Hematopoietic multipotent progenitor cell treated with erythropoietin and hydrocortisone succinate and interleukin-3 and kit ligand, for 15 days (in vitro differentiated cells): ENCODE results near the gene ODAD2.
"Not testable (repeated sequence)": the region's sequence is repeated elsewhere in the genome, so short reads cannot be mapped to it uniquely, and the experiment has no call there.

ENCODE experiments used
- DNase-seq: peaks from one replicate; pipeline ENCODE4 v3.0.0-alpha.2; 2015; ENCODE audit warnings: low spot score

Gene ODAD2

GRCh38 chr10:27969931-27970330, 28.9 kb downstream of the ODAD2 start:
- not testable (repeated sequence) for DNase-seq

GRCh38 chr10:27959093-27959715, 39.7 kb downstream of the ODAD2 start:
- DNase-seq, result no peak

GRCh38 chr10:27958383-27958782, 40.5 kb downstream of the ODAD2 start:
- not testable (repeated sequence) for DNase-seq

- no peak for DNase-seq
Observed at GRCh38 chr10:27950242-27950564, 48.7 kb downstream of the ODAD2 start.

GRCh38 chr10:27949528-27950241, 49.2 kb downstream of the ODAD2 start:
- DNase-seq, result no peak

- no peak for DNase-seq
Observed at GRCh38 chr10:27948186-27948585, 50.7 kb downstream of the ODAD2 start.

- DNase-seq, result no peak
Observed at GRCh38 chr10:27947540-27947939, 51.3 kb downstream of the ODAD2 start.

- DNase-seq, result no peak
Observed at GRCh38 chr10:27944005-27944404, 54.9 kb downstream of the ODAD2 start.

GRCh38 chr10:27914888-27915287, 84.0 kb downstream of the ODAD2 start:
- DNase-seq, result no peak

DNA sequence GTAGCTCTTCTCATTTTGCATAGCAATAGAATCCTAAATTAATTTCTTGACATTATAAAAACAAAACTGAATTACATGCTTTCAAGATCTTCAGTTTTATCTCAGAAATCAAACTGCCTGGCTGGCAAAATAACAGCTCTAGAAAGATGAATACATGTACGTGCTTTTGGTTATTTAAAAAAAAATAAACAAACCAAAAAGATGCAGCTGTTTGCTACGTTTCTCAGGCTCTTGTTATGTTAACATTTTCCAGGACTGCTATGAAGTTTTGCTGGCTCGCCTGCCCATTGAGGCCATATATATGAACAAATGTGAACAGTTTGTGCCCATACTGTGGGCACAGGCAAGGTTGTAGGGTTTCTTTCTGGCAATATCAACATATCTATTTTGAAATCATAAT, 86.6 kb downstream of the ODAD2 start:
- no peak for DNase-seq

DNA sequence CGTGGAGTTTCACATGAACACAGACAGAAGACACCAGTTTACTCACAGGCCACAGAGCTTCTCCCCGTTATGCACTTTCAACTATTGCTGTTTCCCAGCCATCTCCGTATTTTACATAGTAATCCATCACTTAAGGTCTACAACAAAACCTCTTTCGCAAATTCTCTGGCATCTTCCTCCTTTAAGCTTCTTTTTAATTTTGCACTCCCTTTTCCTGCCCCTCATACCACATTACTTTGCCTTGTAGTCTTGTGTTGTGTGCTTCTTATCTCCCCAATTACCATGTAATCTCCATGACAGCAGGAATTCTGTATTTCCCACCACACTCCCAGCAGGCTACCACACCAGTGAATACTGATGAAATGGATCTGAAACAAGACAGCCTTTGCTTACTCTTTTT, 87.3 kb downstream of the ODAD2 start:
- DNase-seq, result no peak

DNA sequence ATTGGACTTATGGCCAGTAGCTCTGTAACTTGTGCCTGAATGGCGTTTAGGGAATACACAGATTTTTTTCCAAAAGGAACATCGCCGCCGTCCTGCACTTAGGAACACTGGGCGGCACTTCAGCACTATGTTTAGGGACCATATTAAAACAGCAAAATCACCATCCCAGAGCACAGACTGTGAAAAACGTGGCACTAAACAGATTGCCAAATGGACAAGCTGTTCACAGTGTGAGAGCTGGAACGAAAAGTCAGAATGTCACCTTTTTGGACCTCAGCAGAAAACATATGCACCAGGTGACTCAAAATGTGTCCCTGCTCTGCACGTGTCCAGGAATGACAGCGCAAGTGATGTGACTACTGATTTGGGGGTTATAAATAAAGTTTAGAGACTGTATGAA, 87.9 kb downstream of the ODAD2 start:
- DNase-seq, result no peak

DNA sequence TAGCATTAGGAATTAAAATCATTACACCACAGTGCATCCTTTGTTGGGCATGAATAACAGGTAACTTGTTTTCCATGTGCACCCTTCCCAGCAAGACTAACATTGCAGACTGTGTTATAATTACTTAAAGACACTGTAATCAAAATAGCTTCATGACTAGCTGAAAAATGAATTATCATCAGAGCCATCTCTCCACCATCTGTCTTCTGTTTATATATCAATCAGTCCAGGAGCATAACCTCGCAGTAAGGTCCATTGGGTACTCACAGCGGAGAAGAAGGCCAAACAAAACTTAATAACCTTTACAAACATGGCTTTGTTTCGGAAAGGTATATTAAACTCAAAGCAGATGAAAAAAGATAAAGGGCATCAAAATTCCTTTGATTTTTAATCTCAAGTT, 90.6 kb downstream of the ODAD2 start:
- no peak for DNase-seq

DNA sequence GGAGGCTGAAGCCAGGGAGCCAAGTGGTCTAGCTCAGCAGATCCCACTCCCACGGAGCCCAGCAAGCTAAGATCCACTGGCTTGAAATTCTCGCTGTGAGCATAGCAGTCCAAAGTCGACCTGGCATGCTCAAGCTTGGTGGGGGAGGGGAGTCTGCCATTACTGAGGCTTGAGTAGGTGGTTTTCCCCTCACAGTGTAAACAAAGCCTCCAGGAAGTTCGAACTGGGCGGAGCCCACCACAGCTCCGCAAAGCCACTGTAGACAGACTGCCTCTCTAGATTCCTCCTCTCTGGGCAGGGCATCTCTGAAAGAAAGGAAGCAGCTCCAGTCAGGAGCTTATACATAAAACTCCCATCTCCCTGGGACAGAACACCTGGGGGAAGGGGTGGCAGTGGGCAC, 99.4 kb downstream of the ODAD2 start:
- DNase-seq, result not testable (repeated sequence)

DNA sequence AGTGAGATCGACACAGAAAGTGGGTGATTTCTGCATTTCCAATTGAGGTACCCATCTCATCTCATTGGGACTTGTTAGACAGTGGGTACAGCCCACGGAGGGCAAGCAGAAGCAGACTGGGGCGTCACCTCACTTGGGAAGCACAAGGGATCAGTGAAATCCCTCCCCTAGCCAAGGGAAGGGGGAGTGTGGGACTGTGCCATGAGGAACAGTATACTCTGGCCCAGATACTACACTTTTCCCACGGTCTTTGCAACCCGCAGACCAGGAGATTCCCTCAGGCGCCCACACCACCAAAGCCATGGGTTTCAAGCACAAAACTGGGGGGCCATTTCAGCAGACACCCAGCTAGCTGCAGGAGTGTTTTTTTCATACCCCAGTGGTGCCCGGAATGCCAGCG, 99.8 kb downstream of the ODAD2 start:
- no peak for DNase-seq

GRCh38 chr10:27893358-27893954, 105.4 kb downstream of the ODAD2 start:
- DNase-seq, result no peak

GRCh38 chr10:27890971-27891370, 107.9 kb downstream of the ODAD2 start:
- no peak for DNase-seq

DNA sequence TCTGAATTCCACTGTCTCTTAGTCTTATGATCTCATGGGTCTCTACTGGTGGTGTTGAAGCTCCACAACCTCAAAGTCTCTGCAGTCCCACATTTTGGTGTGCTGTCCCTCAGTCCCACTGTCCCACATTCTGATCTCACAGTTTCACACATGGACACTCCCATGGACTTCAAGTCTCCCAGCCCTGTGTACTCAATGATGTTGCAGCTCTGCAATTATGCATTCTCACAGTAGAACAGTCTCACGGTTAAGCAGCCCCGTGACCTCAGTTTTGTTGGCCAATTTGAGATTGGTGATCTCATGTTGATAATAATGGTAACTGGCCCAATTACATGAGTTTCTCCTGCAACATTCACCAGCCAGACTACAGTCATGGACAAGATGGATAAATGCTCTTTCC, 109.4 kb downstream of the ODAD2 start:
- no peak for DNase-seq

DNA sequence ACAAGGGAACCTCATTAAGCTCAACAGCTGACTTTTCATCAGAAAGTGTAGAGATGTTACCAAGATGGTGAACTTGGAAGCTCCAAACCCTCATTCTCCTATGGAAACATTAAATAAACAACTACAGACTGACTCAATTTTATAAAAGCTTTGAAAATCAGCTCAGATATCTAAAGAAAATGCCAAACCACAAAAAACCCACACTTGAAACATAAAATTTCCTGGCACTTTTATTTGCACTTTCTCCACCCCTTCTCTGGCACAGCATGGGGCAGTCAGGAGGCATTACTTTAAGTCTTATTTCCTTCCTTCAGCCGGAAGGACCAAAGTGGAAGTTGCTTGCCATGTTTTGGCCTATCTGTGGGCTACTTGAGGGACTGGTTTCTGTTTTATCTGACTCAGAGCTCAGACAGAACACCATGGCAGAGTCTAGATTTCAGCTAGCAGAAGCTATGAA, 114.7 kb downstream of the ODAD2 start:
- DNase-seq, result no peak

DNA sequence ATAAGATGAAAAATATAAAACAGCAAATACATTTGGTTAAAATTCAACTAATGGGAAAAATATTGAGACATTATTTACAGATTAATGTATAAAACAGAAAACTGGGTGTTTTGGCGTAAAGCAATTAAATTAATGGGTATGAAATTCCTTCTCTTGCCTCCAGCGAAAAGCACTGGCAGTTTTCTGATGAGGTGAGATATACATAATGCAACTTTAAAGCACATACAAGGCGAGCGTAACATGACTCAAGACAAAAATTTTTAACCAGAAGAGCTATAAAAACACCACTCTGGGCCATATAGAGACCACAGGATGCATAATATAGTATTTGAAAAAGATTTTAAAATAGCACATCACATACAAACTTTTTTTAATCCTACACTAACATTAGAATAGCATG, 120.6 kb downstream of the ODAD2 start:
- DNase-seq, result no peak

GRCh38 chr10:27865221-27865635, 133.7 kb downstream of the ODAD2 start:
- no peak for DNase-seq

GRCh38 chr10:27861781-27862180, 137.1 kb downstream of the ODAD2 start:
- DNase-seq, result no peak

GRCh38 chr10:27857616-27858015, 141.3 kb downstream of the ODAD2 start:
- DNase-seq, result no peak

DNA sequence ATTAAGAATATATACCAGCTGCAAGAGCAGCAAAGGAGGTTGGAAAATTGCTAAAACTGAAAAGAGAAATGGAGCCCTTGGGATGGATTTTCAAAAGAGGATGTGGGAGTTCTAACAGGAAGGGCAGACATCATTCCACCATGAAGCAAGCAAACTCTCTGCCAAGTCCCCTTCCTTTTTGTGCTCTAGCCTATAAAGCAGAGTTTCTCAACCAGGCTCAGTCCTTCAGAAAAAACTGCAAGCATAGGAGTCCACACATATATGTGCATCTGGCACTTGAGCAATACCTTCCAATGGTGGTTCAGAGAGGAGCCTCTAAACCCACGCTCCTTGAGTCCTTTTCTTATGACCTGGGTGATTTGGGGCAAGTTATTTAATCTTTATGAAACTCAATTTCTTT, 154.7 kb downstream of the ODAD2 start:
- no peak for DNase-seq
